ENCODE results near the gene IQCN. TPM values are rescaled to one million over a fixed set of nuclear protein-coding genes. Genes with fewer than 3 reads are reported as not detected.

The IQCN gene
- total and polyA plus RNA-seq, 4 experiments from 2014 or later, result 0.13 to 5.8 (median 3.6) TPM

DNA sequence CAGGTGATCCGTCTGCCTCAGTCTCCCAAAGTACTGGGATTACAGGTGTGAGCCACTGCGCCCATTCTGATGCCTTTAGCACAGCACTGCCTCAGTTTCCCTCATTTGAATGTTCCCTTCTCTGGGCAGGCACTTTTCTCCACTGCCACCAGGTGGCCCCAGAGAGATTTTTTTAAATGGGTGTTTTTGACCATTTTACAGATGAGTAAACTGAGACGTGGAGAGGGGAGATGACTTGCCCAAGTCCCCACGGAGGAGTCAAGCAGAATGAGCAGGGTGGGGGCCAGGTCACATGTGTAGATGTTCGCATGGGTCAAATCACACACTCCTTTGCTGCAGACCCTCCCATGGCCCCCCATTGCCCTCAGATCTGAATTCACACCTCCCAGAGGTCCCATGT lies 44.8 kb downstream of the IQCN start:
- peak overlapping the region in 1 of 8 donors; percentile 20 for H3K4me3 Mint-ChIP-seq
- H3K36me3 Mint-ChIP-seq, result peaks cover 0 to 4% of the 10 kb centered on the region in 2 donors
- intact Hi-C loops (cut with micrococcal nuclease), result no loop called here
- H3K27ac Mint-ChIP-seq, result no peak overlapping the region
- H3K9me3 Mint-ChIP-seq, result peaks cover 0 to 11% (median 6%) of the 10 kb centered on the region in 8 donors
- Histone ChIP-seq H3K4me1 (ENCODE audit: insufficient read depth, low read length) (peaks cover 19% of the 10 kb centered on the region), H3K27me3 (ENCODE audit: insufficient read depth, low read length) (peaks cover 47% of the 10 kb centered on the region), H3K27ac (ENCODE audit: low read depth, low read length) (no peak overlapping the region), H3K4me3 (ENCODE audit: low read length in 2 of 2) (no peak overlapping the region), H3K36me3 (ENCODE audit: insufficient read depth, low read length) (no peaks in the 10 kb centered on the region), H3K9me3 (ENCODE audit: control insufficient read depth in 1 of 2, low read length in 2 of 2) (no peaks in the 10 kb centered on the region)
- H3K4me1 Mint-ChIP-seq, result peaks cover 6 to 25% (median 15%) of the 10 kb centered on the region in 4 donors
- DNase-seq, result no peak
- ChIA-PET POLR2A (ENCODE audit: partially characterized antibody) (no interaction called here), CTCF (ENCODE audit: partially characterized antibody) (no interaction called here)
- peaks cover 57 to 60% of the 10 kb centered on the region in 2 donors for H3K27me3 Mint-ChIP-seq

GRCh38 chr19:18227781-18228271 lies 46.4 kb downstream of the IQCN start:
- H3K4me3 ChIP-seq (ENCODE audit: low read length in 2 of 2), result no peak overlapping the region
- peaks cover 0 to 5% (median 1%) of the 10 kb centered on the region in 8 donors for H3K9me3 Mint-ChIP-seq
- no peak overlapping the region for H3K27ac Mint-ChIP-seq
- H3K4me1 ChIP-seq (ENCODE audit: insufficient read depth, low read length), result peaks cover 26% of the 10 kb centered on the region
- no peaks in the 10 kb centered on the region for H3K36me3 ChIP-seq (ENCODE audit: insufficient read depth, low read length)
- POLR2A ChIA-PET (ENCODE audit: partially characterized antibody), result no interaction called here
- peaks cover 10 to 29% (median 20%) of the 10 kb centered on the region in 4 donors for H3K4me1 Mint-ChIP-seq
- H3K27me3 ChIP-seq (ENCODE audit: insufficient read depth, low read length), result peaks cover 32% of the 10 kb centered on the region
- no peak overlapping the region for H3K4me3 Mint-ChIP-seq
- H3K36me3 Mint-ChIP-seq, result peaks cover 0 to 4% of the 10 kb centered on the region in 2 donors
- no peaks in the 10 kb centered on the region for H3K9me3 ChIP-seq (ENCODE audit: control insufficient read depth in 1 of 2, low read length in 2 of 2)
- no peak overlapping the region for H3K27ac ChIP-seq (ENCODE audit: low read depth, low read length)
- intact Hi-C loops (cut with micrococcal nuclease), result no loop called here
- peaks cover 54 to 58% of the 10 kb centered on the region in 2 donors for H3K27me3 Mint-ChIP-seq
- CTCF ChIA-PET (ENCODE audit: partially characterized antibody), result no interaction called here
- DNase-seq, result no peak

- intact Hi-C loops (cut with micrococcal nuclease), result no loop called here
- DNase-seq, result no peak
- H3K9me3 ChIP-seq (ENCODE audit: control insufficient read depth in 1 of 2, low read length in 2 of 2), result no peaks in the 10 kb centered on the region
- H3K4me3 ChIP-seq (ENCODE audit: low read length in 2 of 2), result no peak overlapping the region
- no peaks in the 10 kb centered on the region for H3K36me3 ChIP-seq (ENCODE audit: insufficient read depth, low read length)
- peaks cover 10 to 27% (median 18%) of the 10 kb centered on the region in 4 donors for H3K4me1 Mint-ChIP-seq
- ChIA-PET CTCF (ENCODE audit: partially characterized antibody) (interaction anchor here (1.2 kb wide), 1 partner anchor 185 kb away, joined by 3 read pairs; no protein-coding TSS in a partner anchor), POLR2A (ENCODE audit: partially characterized antibody) (no interaction called here)
- H3K27me3 Mint-ChIP-seq, result peaks cover 49 to 54% of the 10 kb centered on the region in 2 donors
- no peak overlapping the region for H3K27ac ChIP-seq (ENCODE audit: low read depth, low read length)
- H3K9me3 Mint-ChIP-seq, result peaks cover 0 to 2% (median 0%) of the 10 kb centered on the region in 8 donors
- no peak overlapping the region for H3K27ac Mint-ChIP-seq
- peaks cover 26% of the 10 kb centered on the region for H3K4me1 ChIP-seq (ENCODE audit: insufficient read depth, low read length)
- H3K4me3 Mint-ChIP-seq, result peak overlapping the region in 2 of 8 donors; percentile 32 to 35
- H3K27me3 ChIP-seq (ENCODE audit: insufficient read depth, low read length), result peaks cover 32% of the 10 kb centered on the region
- peaks cover 0 to 4% of the 10 kb centered on the region in 2 donors for H3K36me3 Mint-ChIP-seq
Observed at GRCh38 chr19:18226956-18227780, 47.1 kb downstream of the IQCN start.

DNA sequence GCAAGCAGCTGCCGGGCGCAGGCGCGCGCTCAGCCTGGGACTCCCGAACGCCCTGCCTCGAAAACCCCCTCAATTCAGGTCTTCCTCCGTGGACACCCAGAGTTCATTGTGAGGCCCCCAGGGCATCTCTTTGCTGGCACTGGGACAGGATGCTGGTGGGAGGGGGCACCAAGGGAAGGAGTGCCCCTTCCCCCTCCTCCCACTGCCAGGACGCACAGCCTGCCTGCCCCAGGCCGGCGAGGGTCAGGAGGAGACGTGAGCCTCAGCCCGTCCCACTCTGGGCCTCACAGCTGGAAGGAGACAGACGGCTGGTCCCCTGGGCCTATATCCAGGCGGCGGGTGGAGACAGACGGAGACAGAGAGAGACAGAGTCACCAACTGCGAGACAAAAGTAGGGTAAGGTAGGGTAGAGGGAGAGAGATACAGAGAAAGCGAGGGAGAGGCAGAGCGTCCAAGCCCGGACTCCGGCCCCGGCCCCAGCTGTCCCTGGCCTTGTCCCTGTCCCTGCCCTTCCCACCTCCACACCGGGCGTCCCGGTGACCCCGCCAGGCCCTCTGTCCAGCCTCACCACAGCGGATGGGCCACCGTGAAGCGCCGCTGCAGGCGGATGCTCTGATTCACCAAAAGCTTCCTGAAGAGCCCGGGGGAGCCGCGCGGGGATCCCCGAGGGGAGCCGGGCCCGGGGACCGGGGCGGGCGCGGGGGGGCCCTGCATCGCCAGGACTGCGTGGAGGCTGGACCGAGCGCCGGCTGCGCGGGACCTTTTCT lies 48.4 kb downstream of the IQCN start, which contains the start of gene PDE4C:
Gene PDE4C, minus strand, starts transcription at position 737 of the 767 bp plus-strand sequence. Its CDS starts 23 bp downstream, at position 714.
- intact Hi-C loops (cut with micrococcal nuclease), result loop anchor here (2.0 kb wide), 1 partner anchor 73 kb away; the partner anchor contains the start of gene PIK3R2
- H3K4me3 Mint-ChIP-seq, result peak within 1 kb of the TSS in 4 of 8 donors; percentile 32 to 91 (median 90)

DNA sequence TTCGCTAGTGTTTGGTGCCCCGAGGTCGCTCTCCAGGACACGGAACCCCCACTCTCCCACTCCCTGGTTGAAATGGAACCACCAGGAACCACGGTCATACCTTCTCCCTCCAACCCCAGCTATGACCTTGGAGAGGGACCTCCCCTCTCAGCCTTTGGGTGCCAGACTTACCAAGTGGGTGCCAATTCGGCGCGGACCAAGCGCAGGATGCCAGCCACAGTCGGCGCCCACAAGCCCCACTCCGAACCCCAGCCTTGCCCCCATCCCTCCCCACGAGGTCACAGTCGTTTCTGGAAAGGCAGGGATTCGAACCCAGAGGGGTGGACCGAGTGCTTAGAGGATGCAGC lies 48.9 kb downstream of the IQCN start:
- no peak for DNase-seq
- Mint-ChIP-seq H3K27ac (no peak overlapping the region), H3K27me3 (peaks cover 47 to 55% of the 10 kb centered on the region in 2 donors), H3K4me3 (peak overlapping the region in 3 of 8 donors; percentile 89 to 91 (median 90)), H3K9me3 (peaks cover 0 to 2% (median 0%) of the 10 kb centered on the region in 8 donors), H3K4me1 (peaks cover 10 to 30% (median 19%) of the 10 kb centered on the region in 4 donors), H3K36me3 (no peaks in the 10 kb centered on the region)
- Histone ChIP-seq H3K27ac (ENCODE audit: low read depth, low read length) (no peak overlapping the region), H3K27me3 (ENCODE audit: insufficient read depth, low read length) (peaks cover 26% of the 10 kb centered on the region), H3K36me3 (ENCODE audit: insufficient read depth, low read length) (no peaks in the 10 kb centered on the region), H3K4me1 (ENCODE audit: insufficient read depth, low read length) (peaks cover 26% of the 10 kb centered on the region), H3K4me3 (ENCODE audit: low read length in 2 of 2) (no peak overlapping the region), H3K9me3 (ENCODE audit: control insufficient read depth in 1 of 2, low read length in 2 of 2) (no peaks in the 10 kb centered on the region)
- ChIA-PET POLR2A (ENCODE audit: partially characterized antibody) (interaction anchor here (2.6 kb wide), 1 partner anchor 56 kb away, joined by 10 read pairs; the partner anchor contains the start of gene JUND), CTCF (ENCODE audit: partially characterized antibody) (no interaction called here)
- intact Hi-C loops (cut with micrococcal nuclease), result loop anchor here (2.0 kb wide), 1 partner anchor 73 kb away; the partner anchor contains the start of gene PIK3R2

More for the DNA sequence above, 48.4 kb downstream of the IQCN start, which contains the start of gene PDE4C:
- Histone ChIP-seq H3K9me3 (ENCODE audit: control insufficient read depth in 1 of 2, low read length in 2 of 2) (no peaks in the 10 kb centered on the region), H3K4me1 (ENCODE audit: insufficient read depth, low read length) (peaks cover 26% of the 10 kb centered on the region), H3K4me3 (ENCODE audit: low read length in 2 of 2) (no peak within 1 kb of the TSS), H3K27me3 (ENCODE audit: insufficient read depth, low read length) (peaks cover 26% of the 10 kb centered on the region), H3K36me3 (ENCODE audit: insufficient read depth, low read length) (no peaks in the 10 kb centered on the region), H3K27ac (ENCODE audit: low read depth, low read length) (no peak within 1 kb of the TSS)
- ChIA-PET POLR2A (ENCODE audit: partially characterized antibody) (no interaction called here), CTCF (ENCODE audit: partially characterized antibody) (interaction anchor here (1.2 kb wide), 1 partner anchor 186 kb away, joined by 3 read pairs; no protein-coding TSS in a partner anchor)
- peaks cover 10 to 30% (median 19%) of the 10 kb centered on the region in 4 donors for H3K4me1 Mint-ChIP-seq
- peaks cover 47 to 57% of the 10 kb centered on the region in 2 donors for H3K27me3 Mint-ChIP-seq
- H3K27ac Mint-ChIP-seq, result no peak within 1 kb of the TSS
- H3K36me3 Mint-ChIP-seq, result peaks cover 0 to 4% of the 10 kb centered on the region in 2 donors
- DNase-seq, result no peak
- H3K9me3 Mint-ChIP-seq, result peaks cover 0 to 2% (median 0%) of the 10 kb centered on the region in 8 donors

- CTCF ChIA-PET (ENCODE audit: partially characterized antibody), result interaction anchor here (0.6 to 1.4 kb wide), 8 partner anchors 15 to 161 kb away, joined by 3 to 8 read pairs (median 5); partner anchors contain the start of gene GDF15
- Histone ChIP-seq H3K4me1 (ENCODE audit: insufficient read depth, low read length) (peaks cover 26% of the 10 kb centered on the region), H3K27ac (ENCODE audit: low read depth, low read length) (no peak overlapping the region), H3K4me3 (ENCODE audit: low read length in 2 of 2) (peak overlapping the region; percentile 28 to 45), H3K9me3 (ENCODE audit: control insufficient read depth in 1 of 2, low read length in 2 of 2) (no peaks in the 10 kb centered on the region), H3K36me3 (ENCODE audit: insufficient read depth, low read length) (no peaks in the 10 kb centered on the region), H3K27me3 (ENCODE audit: insufficient read depth, low read length) (peaks cover 26% of the 10 kb centered on the region)
- Mint-ChIP-seq H3K27ac (peak overlapping the region in 3 of 7 donors; percentile 66 to 77 (median 74)), H3K27me3 (peaks cover 48 to 55% of the 10 kb centered on the region in 2 donors), H3K9me3 (peaks cover 0 to 3% (median 0%) of the 10 kb centered on the region in 8 donors), H3K36me3 (no peaks in the 10 kb centered on the region), H3K4me1 (peaks cover 12 to 30% (median 22%) of the 10 kb centered on the region in 4 donors), H3K4me3 (peak overlapping the region; percentile 83 to 91 (median 90))
- peak; percentile 79 to 83 (median 81) for DNase-seq
- intact Hi-C loops (cut with micrococcal nuclease), result loop anchor here (2.0 kb wide), 1 partner anchor 72 kb away; the partner anchor contains the start of gene PIK3R2
- POLR2A ChIA-PET (ENCODE audit: partially characterized antibody), result interaction anchor here (0.9 to 2.6 kb wide), 5 partner anchors 9 to 193 kb away, joined by 3 to 17 read pairs (median 4); partner anchors contain the start of genes JUND and RAB3A
Observed at GRCh38 chr19:18224525-18225354, 49.5 kb downstream of the IQCN start.
